NCI-H2081 (cell line): Measurements from ENCODE around the gene RHOBTB3.
"Not testable (repeated sequence)": the region's sequence is repeated elsewhere in the genome, so short reads cannot be mapped to it uniquely, and the experiment has no call there.

Experiments
- DNase-seq, 2 experiments: peaks; one replicate each; lab custom pipeline; 2025; lab: John Stamatoyannopoulos, UW

RHOBTB3 gene

GRCh38 chr5:95821110-95822021 lies 90.2 kb downstream of the RHOBTB3 start:
- DNase-seq, result no peak

- DNase-seq, result peak; percentile 23 to 24
Observed at GRCh38 chr5:95822043-95822541, 91.0 kb downstream of the RHOBTB3 start.

GRCh38 chr5:95822542-95823181 lies 91.5 kb downstream of the RHOBTB3 start, which contains the start of gene GLRX:
GLRX (minus strand) TSS chr5:95822726; CDS start chr5:95822662, 64 bp downstream.
- DNase-seq, result peak; percentile 32 to 45

- no peak for DNase-seq
Observed at GRCh38 chr5:95823218-95823737, 92.1 kb downstream of the RHOBTB3 start.

DNA sequence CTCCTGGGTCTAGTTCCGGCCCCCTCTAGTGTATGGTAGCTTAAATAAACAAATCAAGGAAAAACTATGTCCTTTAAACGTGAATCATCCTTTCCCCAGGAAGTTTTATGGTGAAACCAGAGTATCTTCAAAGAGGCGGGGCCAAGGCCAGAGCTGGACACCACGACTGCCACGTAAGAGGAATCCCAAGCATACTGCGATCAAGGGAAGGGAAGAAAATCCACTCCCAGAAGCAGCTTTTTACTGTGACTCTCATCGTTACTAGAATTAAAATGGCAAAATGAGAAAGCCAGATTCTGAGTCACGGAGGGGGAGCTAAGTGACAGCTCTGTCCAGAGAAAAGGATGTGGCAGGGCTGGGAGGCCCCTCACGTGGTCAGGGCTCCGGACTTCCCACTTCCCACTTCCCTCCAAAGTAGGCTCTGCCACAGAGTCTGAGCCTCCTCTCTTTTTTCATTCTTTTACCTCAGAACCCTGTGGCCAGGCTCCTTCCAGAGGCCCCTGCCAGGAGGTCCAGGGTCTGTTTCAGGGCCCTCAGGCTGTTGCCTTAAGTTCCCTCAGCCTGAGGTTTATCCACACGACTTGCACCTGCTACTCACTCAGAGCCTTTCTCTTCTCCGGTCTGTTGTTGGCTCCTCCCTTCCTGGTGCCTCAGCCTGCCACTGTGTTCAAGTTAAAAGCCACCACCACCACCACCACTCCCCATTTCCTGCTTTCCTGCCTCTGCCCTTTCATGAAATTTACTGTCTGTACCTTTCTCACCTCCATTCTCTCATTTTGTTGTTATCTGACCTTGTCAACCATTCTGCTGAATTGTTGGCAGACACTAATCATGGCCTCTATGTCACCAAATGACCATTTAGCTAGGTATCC lies 92.8 kb downstream of the RHOBTB3 start:
- no peak for DNase-seq

- DNase-seq, result no peak
Observed at GRCh38 chr5:95824747-95825146, 93.6 kb downstream of the RHOBTB3 start.

- no peak for DNase-seq
Observed at GRCh38 chr5:95825495-95825894, 94.4 kb downstream of the RHOBTB3 start.

DNA sequence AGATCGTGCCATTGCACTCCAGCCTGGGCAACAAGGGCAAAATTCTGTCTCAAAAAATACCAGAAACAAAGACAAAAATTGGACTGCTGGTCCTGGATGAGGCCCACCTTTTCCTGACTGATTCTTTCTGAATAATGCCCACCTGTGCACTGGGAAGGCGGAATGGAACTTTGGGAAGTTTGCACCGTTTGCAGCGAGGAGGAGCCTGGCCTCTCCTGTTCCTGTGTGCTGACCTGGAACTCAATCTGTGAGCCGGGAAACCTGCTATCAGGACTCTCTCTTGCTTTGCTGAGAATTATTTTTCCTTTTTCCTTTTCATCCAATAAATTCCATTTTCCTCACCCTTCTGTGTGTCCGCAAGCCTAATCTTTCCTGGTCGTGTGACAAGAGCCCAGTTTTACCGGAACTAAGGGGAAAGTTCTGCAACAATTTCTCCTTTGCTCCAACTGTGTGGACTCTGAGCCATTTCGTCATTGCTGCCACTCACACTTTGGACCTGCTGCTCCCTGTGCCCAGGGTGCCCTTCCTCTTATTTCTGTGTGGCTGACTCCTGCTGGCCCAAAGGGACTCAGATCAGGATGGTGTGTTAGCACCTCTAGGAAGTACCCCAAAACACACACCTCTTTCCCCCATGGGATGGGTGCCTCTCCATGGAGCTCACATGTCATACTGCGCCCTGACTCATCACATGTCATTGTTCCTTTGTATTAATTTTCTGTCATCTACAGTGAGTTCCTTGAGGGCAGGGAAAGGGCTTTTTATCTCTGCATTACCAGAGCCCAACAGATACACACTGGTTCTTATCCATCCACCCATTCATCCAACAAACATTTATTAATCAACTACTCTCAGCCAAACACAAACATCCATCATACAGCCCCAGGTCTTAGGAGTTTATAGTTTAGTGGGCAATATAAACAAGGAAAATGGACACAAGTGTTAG lies 96.1 kb downstream of the RHOBTB3 start:
- no peak for DNase-seq

DNA sequence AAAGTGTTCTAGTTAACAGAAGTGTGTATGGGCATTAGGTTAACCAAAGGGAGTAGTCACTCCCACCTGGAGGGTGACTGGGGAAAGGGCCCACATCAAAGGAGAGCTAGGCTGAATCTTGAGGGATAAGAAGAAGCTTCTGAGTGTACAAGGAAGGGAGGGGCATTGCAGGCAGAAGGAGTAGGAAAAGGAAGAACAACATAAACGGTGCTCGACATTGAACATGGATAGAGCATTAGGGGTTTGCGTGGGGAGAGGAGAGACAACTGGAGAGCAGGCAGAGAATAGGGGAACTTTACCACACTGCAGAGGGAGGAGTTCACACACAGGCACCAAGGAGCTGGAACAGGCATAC lies 96.7 kb downstream of the RHOBTB3 start:
- no peak for DNase-seq

- DNase-seq, result no peak
Observed at GRCh38 chr5:95830226-95830625, 99.1 kb downstream of the RHOBTB3 start.

GRCh38 chr5:95832664-95833063 lies 101.5 kb downstream of the RHOBTB3 start:
- DNase-seq, result no peak

DNA sequence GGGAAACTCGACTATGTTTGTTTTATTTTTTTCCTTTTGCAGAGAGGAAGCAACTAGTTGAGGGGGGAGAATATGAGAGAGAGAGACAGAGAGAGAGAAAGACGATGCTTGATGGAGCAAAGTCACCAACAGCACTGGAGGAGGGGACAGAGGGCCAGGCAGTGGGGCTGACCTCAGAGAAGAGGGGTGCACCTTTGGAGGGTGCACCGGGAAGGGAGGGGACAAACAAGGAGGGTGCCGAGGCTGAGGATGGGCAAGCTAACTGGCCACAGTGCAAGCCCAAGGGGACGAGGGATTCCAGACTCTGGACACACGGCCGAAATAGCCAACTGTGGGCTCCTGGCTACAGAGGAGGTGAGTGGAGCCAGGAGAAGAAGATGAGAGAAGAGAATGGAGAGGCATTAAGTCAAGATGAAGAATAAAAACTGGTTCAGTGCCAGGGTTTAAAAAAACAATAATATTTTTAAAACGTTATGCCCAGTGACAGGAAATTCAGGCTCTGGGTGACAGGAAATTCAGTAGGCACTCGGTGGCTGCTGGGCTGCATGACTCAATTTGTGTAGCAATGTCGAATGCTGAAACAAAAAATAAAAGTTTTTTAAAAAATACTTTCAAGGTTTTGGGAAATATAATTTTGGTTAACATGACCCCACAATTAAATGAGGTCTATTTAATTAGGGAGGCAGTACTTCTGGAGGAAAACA lies 104.7 kb downstream of the RHOBTB3 start:
- no peak for DNase-seq

GRCh38 chr5:95836544-95836943 lies 105.4 kb downstream of the RHOBTB3 start:
- DNase-seq, result no peak

DNA sequence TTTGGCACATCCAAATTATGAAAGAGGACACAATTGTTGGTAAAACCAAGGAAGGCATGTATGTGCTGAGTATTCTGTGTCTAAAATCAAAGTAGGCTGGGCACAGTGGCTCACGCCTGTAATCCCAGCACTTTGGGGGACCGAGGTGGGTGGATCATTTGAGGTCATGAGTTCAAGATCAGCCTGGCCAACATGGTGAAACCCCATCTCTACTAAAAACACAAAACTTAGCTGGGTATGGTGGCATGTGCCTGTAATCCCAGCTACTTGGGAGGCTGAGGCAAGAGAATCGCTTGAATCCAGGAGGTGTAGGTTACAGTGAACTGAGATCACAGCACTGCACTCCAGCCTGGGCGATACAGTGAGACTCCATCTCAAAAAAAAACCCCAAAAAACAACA lies 105.8 kb downstream of the RHOBTB3 start:
- not testable (repeated sequence) for DNase-seq

GRCh38 chr5:95837492-95837891 lies 106.4 kb downstream of the RHOBTB3 start:
- DNase-seq, result no peak

- no peak for DNase-seq
Observed at GRCh38 chr5:95838001-95838520, 106.9 kb downstream of the RHOBTB3 start.

DNA sequence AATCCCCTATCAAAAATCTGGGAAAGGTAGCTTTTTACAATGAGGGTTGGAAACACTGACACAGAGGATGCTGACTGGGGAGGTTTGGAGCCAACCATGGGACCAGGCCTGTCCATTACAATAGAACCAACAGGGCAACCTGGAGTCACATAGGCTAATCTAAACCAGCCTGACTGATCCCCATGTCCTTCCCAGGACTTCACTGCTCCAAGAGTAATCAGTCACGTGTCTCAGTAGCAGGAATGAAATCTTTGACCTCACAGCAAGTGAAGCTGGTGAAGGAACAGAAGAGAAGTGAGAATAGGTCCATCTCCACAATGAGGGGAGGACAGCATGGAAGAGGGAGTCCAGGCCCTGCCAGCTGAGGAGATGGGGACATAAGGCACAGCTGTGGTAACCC lies 107.4 kb downstream of the RHOBTB3 start:
- DNase-seq, result no peak

DNA sequence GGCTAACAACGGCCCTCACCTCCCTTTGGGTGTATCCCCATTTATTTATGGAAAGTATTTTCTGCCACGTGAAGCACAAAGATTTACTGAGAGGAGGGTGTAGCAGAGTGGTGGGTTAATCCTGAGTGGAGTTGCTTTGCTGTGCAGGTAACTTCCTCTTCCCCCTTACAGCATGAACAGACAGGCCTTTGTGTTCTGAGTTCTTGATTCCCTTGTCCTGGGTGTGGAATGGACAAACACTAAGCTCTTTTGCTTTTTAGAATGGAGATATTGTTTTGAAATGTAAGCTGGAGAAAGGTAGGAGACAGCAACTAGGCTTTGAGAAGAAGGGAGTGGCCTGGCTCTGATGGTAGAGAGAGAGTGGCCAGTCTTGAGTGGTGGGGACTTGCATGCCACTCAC lies 108.5 kb downstream of the RHOBTB3 start:
- no peak for DNase-seq

- DNase-seq, result no peak
Observed at GRCh38 chr5:95840956-95841705, 110.0 kb downstream of the RHOBTB3 start.
